ENCODE measurements around the gene RAB23. TPM values are rescaled to one million over a fixed set of nuclear protein-coding genes. Genes with fewer than 3 reads are reported as not detected.

RAB23 gene
- total RNA-seq = 13.7 TPM
- long read RNA-seq, full-length matches to known transcripts = 29 of 42 reads
- long read RNA-seq, partial matches to known transcripts = 1 of 42 reads
- long read RNA-seq, other reads (novel, unspliced or antisense) = 12 of 42 reads

GRCh38 chr6:57221936-57222742, at the start of gene RAB23:
RAB23 (minus strand) TSS chr6:57222307; CDS start chr6:57210380, 11,927 bp downstream.
- TF ChIP-seq, protein P1, sequence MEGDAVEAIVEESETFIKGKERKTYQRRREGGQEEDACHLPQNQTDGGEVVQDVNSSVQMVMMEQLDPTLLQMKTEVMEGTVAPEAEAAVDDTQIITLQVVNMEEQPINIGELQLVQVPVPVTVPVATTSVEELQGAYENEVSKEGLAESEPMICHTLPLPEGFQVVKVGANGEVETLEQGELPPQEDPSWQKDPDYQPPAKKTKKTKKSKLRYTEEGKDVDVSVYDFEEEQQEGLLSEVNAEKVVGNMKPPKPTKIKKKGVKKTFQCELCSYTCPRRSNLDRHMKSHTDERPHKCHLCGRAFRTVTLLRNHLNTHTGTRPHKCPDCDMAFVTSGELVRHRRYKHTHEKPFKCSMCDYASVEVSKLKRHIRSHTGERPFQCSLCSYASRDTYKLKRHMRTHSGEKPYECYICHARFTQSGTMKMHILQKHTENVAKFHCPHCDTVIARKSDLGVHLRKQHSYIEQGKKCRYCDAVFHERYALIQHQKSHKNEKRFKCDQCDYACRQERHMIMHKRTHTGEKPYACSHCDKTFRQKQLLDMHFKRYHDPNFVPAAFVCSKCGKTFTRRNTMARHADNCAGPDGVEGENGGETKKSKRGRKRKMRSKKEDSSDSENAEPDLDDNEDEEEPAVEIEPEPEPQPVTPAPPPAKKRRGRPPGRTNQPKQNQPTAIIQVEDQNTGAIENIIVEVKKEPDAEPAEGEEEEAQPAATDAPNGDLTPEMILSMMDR (IDR thresholded peaks at IDR 0.05) = no peak
- Histone ChIP-seq H3K36me3 (no peaks in the 10 kb centered on the region), H3K9me3 (no peaks in the 10 kb centered on the region), H3K4me3 (peak within 1 kb of the TSS; percentile 96), H3K27ac (peak within 1 kb of the TSS; percentile 74), H3K4me1 (peaks cover 6% of the 10 kb centered on the region), H3K27me3 (no peaks in the 10 kb centered on the region)
- intact Hi-C loops (cut with DNase I) = no loop called here
- peak; percentile 92 for DNase-seq
- peak; percentile 98 for ATAC-seq

DNA sequence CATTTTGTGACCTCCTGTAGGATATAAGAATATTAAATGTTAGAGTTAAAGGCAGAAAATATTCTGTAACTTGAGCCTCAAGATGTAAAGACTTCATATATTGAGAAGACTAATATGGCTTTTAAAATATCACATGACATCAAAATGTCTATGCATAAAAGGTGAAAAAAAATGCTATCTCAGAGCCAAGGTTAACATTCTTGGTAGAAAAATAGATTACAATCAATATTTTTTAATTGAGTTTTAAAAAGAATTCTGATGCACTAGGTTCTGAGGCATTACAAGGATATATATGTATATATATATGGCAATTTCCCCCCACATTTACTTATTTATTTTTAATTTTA, 46.2 kb upstream of the RAB23 start:
- no peaks in the 10 kb centered on the region for H3K9me3 ChIP-seq
- H3K4me1 ChIP-seq = no peaks in the 10 kb centered on the region
- H3K27me3 ChIP-seq = no peaks in the 10 kb centered on the region
- TF ChIP-seq, protein P1 (IDR thresholded peaks at IDR 0.05) = no peak
- ATAC-seq (no peak), DNase-seq (no peak)
- intact Hi-C loops (cut with DNase I) = no loop called here
- no peak overlapping the region for H3K27ac ChIP-seq
- no peak overlapping the region for H3K4me3 ChIP-seq
- H3K36me3 ChIP-seq = no peaks in the 10 kb centered on the region

DNA sequence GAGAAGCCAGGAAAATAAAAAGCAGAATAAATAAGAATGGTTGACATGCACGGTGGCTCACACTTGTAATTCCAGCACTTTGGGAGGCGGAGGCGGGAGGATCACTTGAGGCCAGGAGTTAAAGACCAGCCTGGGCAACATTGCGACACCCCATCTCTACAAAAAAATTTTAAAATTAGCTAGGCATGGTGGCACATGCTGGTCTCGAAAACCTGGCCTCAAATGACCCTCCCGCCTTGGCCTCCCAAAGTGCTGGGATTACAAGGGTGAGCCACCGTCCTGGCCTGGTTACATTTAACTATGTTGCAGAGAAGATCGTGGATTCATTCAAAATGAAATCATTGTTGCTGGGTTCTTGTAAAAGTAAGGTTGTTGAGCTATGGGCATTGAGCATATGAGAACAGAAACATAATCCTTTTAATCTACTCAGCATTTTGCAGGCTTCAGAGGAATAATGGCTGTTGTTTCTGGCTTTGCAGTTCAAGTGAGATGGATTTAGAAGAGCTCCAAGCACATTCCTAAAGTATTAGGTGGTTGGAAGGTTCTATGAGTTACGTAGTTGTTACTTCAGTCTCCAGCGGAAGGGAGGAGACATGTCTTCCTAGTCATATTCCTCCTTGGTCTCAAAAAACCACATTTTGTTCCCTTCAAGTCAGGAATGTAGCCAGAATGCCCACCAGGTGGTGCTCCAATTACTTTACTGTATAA, 45.6 kb upstream of the RAB23 start:
- Histone ChIP-seq H3K36me3 (no peaks in the 10 kb centered on the region), H3K9me3 (no peaks in the 10 kb centered on the region), H3K4me3 (no peak overlapping the region), H3K27me3 (no peaks in the 10 kb centered on the region), H3K4me1 (no peaks in the 10 kb centered on the region), H3K27ac (no peak overlapping the region)
- DNase-seq (no peak), ATAC-seq (peak; percentile 93)
- TF ChIP-seq, protein P1 (IDR thresholded peaks at IDR 0.05) = peak; percentile 50
- intact Hi-C loops (cut with DNase I) = no loop called here

DNA sequence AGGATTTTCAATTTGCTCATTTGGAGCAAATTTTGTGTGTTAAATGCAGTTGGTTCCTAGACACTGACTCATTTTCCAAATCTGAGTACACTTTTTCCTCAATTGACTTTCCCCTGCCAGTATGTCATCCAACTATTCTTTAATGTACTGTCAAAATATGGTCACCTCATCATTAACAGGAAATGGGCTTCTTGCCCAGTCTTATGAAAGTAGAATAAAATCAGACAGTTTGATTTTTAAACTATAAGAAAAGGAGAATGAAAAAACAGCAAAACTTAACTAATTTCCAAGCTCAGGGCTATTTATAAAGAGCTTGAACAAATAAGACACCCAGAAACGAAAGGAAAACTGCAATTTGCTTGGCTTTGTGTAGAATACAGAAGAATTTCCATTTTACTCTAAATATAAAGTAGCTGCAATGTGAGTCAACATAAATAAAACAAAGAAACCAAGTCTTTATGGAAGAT, 43.7 kb upstream of the RAB23 start:
- Histone ChIP-seq H3K27me3 (no peaks in the 10 kb centered on the region), H3K9me3 (no peaks in the 10 kb centered on the region), H3K36me3 (no peaks in the 10 kb centered on the region), H3K4me3 (no peak overlapping the region), H3K27ac (no peak overlapping the region), H3K4me1 (no peaks in the 10 kb centered on the region)
- ATAC-seq (no peak), DNase-seq (no peak)
- TF ChIP-seq, protein P1 (IDR thresholded peaks at IDR 0.05) = no peak
- intact Hi-C loops (cut with DNase I) = no loop called here

DNA sequence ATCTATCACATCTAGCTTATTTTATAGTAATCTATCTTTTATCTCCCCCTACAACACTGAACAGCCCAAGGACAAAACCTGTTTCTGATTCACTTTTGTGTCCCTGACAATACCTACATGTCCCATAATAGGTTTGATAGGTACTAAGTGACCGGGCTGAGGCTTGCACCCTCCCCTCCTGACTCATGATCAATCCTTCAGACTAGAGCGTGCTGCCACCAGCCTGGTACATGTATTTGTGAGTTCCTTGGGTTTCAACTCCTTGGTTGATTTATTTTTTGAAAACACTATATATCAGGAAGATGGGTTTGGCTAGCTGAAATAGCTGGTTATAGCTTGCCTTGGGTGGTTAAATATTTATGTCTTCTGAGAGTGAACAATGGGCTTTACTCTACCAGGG, 41.6 kb upstream of the RAB23 start:
- TF ChIP-seq, protein P1 (IDR thresholded peaks at IDR 0.05) = no peak
- H3K4me3 ChIP-seq = no peak overlapping the region
- no peaks in the 10 kb centered on the region for H3K4me1 ChIP-seq
- no peaks in the 10 kb centered on the region for H3K9me3 ChIP-seq
- ATAC-seq = no peak
- H3K27ac ChIP-seq = no peak overlapping the region
- H3K36me3 ChIP-seq = no peaks in the 10 kb centered on the region
- no peak for DNase-seq
- intact Hi-C loops (cut with DNase I) = no loop called here
- H3K27me3 ChIP-seq = no peaks in the 10 kb centered on the region
